Uterus (tissue), 4 donors: Measurements from ENCODE around the gene TFF3. TPM values are rescaled to one million over a fixed set of nuclear protein-coding genes. Genes with fewer than 3 reads are reported as not detected.

ENCODE experiments used
- DNase-seq, 2 donors: peaks; one replicate each; pipeline ENCODE4 v3.0.0-alpha.2; 2019 to 2020
- H3K27ac ChIP-seq, 2 donors: fragments of 200-600 bp; sonication (generic); 1 replicate in 1 of 2; 2 replicates in 1 of 2; pipeline ENCODE4 v1.5.1; 2016 to 2018
- H3K27me3 ChIP-seq, 2 donors: fragments of 200-600 bp; sonication (generic); one replicate each; pipeline ENCODE4 v1.5.1; 2018 to 2019; ENCODE audit warnings: control low read depth in 1 of 2
- H3K36me3 ChIP-seq, 2 donors: fragments of 200-600 bp; sonication (generic); one replicate each; pipeline ENCODE4 v1.5.1; 2019; ENCODE audit warnings: control low read depth in 1 of 2
- H3K4me1 ChIP-seq, 2 donors: fragments of 200-600 bp; sonication (generic); one replicate each; pipeline ENCODE4 v1.5.1; 2018 to 2019; ENCODE audit warnings: control low read depth in 1 of 2
- H3K4me3 ChIP-seq, 2 donors: fragments of 200-600 bp; sonication (generic); 1 replicate in 1 of 2; 2 replicates in 1 of 2; pipeline ENCODE4 v1.5.1; 2018 to 2019; ENCODE audit warnings: mild to moderate bottlenecking in 1 of 2
- H3K9me3 ChIP-seq, 2 donors: fragments of 200-600 bp; sonication (generic); one replicate each; pipeline ENCODE4 v1.5.1; 2019; ENCODE audit warnings: control low read depth in 1 of 2
- POLR2A ChIP-seq, 2 donors: fragments of 450-650 bp; IDR thresholded peaks; one replicate each; pipeline ENCODE4 v1.6.1; 2016; ENCODE audit warnings: antibody characterized with exemption in 2 of 2, mild to moderate bottlenecking in 1 of 2, moderate library complexity in 1 of 2
- intact Hi-C: fragments of 100-400 bp; cut with DNase I; formaldehyde crosslinking; loops from one replicate; pipeline ENCODE4 v1.15.1; 2023; ENCODE audit warnings: low total_unique reads
- total RNA-seq, 4 donors: library from RNA; depleted of rRNA in 3 of 4; stranded (reverse); fragments of >200 nt in 3 of 4; gene quantifications; one replicate each; pipeline versions ENCODE4 v1.1.0 to v1.2.4, GENCODE V29; 2014 to 2023
- TF ChIP-seq, protein P1 (sequence below), 4 experiments: fragments of 200-600 bp in 2 of 4; fragments of 450-650 bp in 2 of 4; sonication (generic) in 2 of 4; IDR thresholded peaks; one replicate each; pipeline ENCODE4 v1.5.1; 2016 to 2019; ENCODE audit warnings: antibody characterized with exemption in 4 of 4, mild to moderate bottlenecking in 2 of 4, moderate library complexity in 1 of 4
- donor health status: DM: yes; HTN: yes; CAD: no.

TFF3 gene
- total RNA-seq, 4 donors from 2014 or later = 1.4 to 49.7 (median 24.2) TPM

DNA sequence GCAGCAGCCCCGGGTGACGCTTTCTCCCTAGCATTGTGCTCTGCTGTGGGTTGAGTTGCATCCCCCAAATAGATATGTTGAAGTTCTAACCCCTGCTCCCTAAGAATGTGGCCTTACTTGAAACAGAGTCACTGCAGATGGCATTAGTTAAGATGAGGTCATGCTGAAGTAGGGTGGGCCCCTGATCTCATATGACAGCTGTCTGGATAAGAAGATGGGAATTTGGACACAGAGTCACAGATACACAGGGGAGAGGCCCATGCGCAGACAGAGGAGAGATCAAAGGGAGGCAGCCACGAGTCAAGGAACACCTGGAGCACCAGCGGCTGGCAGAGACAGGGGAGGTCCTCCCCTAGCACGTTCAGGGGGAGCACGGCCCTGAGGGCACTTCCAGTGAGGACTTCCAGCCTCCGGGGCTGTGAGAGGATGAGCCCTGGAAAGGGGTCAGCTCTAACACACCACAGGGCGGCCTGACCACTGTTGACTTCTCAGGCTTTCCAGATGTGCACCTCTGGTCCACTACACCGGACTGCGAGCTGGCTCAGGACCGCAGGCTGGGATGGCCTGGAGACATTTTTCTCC lies 49.9 kb downstream of the TFF3 start:
- no peak overlapping the region for H3K4me3 ChIP-seq
- H3K9me3 ChIP-seq = no peaks in the 10 kb centered on the region
- no peak overlapping the region for H3K27ac ChIP-seq
- intact Hi-C loops = no loop called here
- H3K4me1 ChIP-seq = no peaks in the 10 kb centered on the region
- H3K36me3 ChIP-seq = no peaks in the 10 kb centered on the region
- TF ChIP-seq POLR2A (IDR thresholded peaks at IDR 0.05) = no peak
- TF ChIP-seq, protein P1, sequence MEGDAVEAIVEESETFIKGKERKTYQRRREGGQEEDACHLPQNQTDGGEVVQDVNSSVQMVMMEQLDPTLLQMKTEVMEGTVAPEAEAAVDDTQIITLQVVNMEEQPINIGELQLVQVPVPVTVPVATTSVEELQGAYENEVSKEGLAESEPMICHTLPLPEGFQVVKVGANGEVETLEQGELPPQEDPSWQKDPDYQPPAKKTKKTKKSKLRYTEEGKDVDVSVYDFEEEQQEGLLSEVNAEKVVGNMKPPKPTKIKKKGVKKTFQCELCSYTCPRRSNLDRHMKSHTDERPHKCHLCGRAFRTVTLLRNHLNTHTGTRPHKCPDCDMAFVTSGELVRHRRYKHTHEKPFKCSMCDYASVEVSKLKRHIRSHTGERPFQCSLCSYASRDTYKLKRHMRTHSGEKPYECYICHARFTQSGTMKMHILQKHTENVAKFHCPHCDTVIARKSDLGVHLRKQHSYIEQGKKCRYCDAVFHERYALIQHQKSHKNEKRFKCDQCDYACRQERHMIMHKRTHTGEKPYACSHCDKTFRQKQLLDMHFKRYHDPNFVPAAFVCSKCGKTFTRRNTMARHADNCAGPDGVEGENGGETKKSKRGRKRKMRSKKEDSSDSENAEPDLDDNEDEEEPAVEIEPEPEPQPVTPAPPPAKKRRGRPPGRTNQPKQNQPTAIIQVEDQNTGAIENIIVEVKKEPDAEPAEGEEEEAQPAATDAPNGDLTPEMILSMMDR (IDR thresholded peaks at IDR 0.05) = no peak
- no peaks in the 10 kb centered on the region for H3K27me3 ChIP-seq
- no peak for DNase-seq

DNA sequence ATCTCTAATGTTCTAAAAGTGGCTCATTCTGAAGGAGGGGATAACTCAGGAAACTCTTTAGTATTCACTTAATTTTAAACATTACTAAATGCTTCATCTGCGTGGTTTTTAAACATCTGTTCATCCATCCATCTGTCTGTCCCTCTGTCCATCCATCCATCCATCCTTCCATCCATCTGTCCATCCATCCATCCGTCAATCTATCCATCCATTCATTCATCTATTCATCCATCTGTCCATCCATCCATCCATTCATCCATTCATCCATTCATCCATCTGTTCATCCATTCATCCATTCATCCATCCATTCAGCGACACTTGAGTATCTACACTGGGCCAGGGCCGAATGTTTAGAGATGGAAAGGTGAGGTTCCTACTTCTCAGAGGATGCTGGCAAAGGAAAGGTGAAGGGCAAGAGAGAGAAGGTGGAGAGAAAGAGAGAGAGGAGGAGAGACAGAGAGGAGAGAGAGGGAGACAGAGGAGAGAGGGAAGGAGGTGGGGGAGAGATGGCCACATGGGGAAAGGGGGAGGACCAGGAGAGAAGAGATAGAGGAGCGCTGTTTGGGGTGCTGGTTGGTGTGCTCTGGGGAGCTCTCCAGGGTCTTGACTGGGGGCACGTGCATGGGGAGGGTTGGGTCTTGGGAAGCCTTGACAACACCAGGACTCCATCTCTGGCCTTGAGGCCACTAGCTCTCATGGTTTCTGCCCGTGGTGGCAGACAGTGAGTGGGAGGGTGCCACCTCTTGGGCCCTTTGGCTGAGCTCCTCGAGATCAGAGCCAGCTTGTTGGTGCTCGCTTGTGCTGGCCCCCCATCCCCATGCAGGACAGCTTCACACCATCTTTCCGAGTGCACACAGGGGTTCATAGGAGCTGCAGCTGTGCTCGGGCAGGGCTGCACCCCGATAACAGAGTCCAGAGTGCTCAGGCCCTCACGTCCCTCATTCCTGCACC lies 50.7 kb downstream of the TFF3 start:
- TF ChIP-seq POLR2A (IDR thresholded peaks at IDR 0.05) = no peak
- TF ChIP-seq, protein P1 (IDR thresholded peaks at IDR 0.05) = no peak
- Histone ChIP-seq H3K27me3 (no peaks in the 10 kb centered on the region), H3K4me3 (no peak overlapping the region), H3K36me3 (no peaks in the 10 kb centered on the region), H3K4me1 (no peaks in the 10 kb centered on the region), H3K9me3 (no peaks in the 10 kb centered on the region), H3K27ac (peak overlapping the region in 1 of 2 donors; percentile 58)
- intact Hi-C loops = no loop called here
- DNase-seq = no peak

DNA sequence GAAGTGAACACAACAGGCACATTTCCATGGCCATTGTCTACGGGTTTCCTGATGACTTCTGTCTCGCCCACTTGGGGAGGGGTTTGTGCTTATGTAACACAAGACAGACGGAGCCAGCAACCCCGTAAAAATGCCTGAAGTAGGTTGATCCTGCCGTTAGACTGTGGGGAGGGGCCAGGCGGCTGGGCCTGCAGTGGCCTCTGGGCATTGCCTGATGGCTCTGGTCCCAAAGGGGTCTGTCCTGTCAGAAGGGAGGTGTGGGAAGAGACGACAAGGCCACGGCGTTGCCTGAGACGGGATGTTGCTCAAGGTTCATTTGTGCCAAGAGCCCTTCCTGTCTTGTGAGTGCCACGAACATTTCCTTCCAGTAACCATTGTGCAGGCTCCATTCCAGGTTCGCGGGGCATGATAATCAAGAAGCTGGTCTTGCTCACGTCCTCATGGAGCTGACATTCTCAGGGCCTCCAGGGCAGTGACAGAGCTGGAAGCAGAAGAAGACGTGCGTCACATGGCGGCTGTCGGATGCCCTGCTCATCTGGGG lies 51.5 kb downstream of the TFF3 start:
- H3K4me1 ChIP-seq = no peaks in the 10 kb centered on the region
- peak; percentile 22 to 69 for DNase-seq
- peak overlapping the region; percentile 37 to 58 for H3K27ac ChIP-seq
- H3K9me3 ChIP-seq = no peaks in the 10 kb centered on the region
- no peaks in the 10 kb centered on the region for H3K36me3 ChIP-seq
- H3K4me3 ChIP-seq = no peak overlapping the region
- no peak for TF ChIP-seq POLR2A (IDR thresholded peaks at IDR 0.05)
- TF ChIP-seq, protein P1 (IDR thresholded peaks at IDR 0.05) = no peak
- H3K27me3 ChIP-seq = no peaks in the 10 kb centered on the region
- intact Hi-C loops = no loop called here

DNA sequence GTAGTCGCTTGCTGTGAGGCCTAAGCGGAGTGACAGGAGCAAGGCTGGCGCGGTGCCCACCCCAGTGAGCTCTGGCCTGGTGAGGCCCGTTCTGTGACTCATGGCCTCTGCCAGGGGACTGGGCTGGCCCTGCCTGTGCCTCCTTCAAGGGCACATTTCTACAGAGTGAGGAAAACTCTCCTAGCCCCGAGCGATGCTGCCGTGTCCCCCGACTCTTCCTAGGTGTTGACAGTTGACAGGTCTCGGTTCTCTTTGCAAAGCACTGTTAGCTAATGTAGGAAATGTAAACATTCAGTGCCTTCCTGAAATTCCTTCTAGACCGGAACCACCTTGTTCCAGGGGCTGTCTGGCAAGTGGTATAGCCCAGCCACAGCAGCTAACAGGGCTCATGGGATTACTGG lies 52.4 kb downstream of the TFF3 start:
- Histone ChIP-seq H3K4me3 (no peak overlapping the region), H3K27ac (peak overlapping the region; percentile 37 to 58), H3K36me3 (no peaks in the 10 kb centered on the region), H3K9me3 (no peaks in the 10 kb centered on the region), H3K27me3 (no peaks in the 10 kb centered on the region), H3K4me1 (no peaks in the 10 kb centered on the region)
- intact Hi-C loops = no loop called here
- DNase-seq = peak; percentile 33 to 65
- TF ChIP-seq POLR2A (IDR thresholded peaks at IDR 0.05) = no peak
- TF ChIP-seq, protein P1 (IDR thresholded peaks at IDR 0.05) = no peak

DNA sequence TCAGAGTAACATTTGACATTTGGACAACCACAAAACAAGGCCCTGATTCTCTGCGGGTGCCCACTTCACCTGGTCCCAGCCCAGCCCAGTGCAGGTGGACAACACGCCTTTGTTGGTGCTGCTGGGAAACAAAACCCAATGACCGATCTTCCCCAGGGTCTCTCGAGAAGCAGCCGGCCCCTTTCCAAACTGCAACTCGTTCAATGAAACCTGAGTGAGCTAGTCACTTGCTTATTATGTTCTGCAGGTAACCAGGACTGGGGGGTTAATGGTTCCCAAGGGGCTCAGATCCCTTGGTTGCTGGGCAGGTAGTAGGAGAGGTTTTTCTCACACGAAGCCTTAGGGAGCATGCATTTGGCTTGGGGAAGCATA lies 53.4 kb downstream of the TFF3 start:
- DNase-seq = no peak
- Histone ChIP-seq H3K9me3 (no peaks in the 10 kb centered on the region), H3K36me3 (no peaks in the 10 kb centered on the region), H3K4me3 (no peak overlapping the region), H3K27ac (no peak overlapping the region), H3K4me1 (no peaks in the 10 kb centered on the region), H3K27me3 (no peaks in the 10 kb centered on the region)
- intact Hi-C loops = no loop called here
- no peak for TF ChIP-seq POLR2A (IDR thresholded peaks at IDR 0.05)
- TF ChIP-seq, protein P1 (IDR thresholded peaks at IDR 0.05) = no peak
